ENCODE measurements around the gene CEACAM18.

The CEACAM18 gene

GRCh38 chr19:51490676-51491075, 12.3 kb downstream of the CEACAM18 start:
- CTCF ChIA-PET = no interaction called here
- Histone ChIP-seq H3K9me3 (ENCODE audit: control insufficient read depth, insufficient read depth, low read depth, low read length) (no peaks in the 10 kb centered on the region; the same call in 1 of the 2 replicates), H3K4me1 (ENCODE audit: control insufficient read depth, insufficient read depth, low read length) (no peaks in the 10 kb centered on the region), H3K4me3 (ENCODE audit: low read depth, low read length) (no peak overlapping the region), H3K36me3 (ENCODE audit: control insufficient read depth in 2 of 2, insufficient read depth in 1 of 2, low read length in 2 of 2) (no peaks in the 10 kb centered on the region), H3K27ac (ENCODE audit: extremely low read depth, low read depth, low read length) (no peak overlapping the region)
- POLR2A ChIA-PET = no interaction called here
- TF ChIP-seq ZNF660 (tag by site-specific recombination; IDR thresholded peaks at IDR 0.05) (no peak), ZNF555 (tag by site-specific recombination; conservative IDR thresholded peaks at IDR 0.05) (no peak), ZFP37 (tag by site-specific recombination; IDR thresholded peaks at IDR 0.05) (no peak), ZNF302 (tag by site-specific recombination; IDR thresholded peaks at IDR 0.05; ENCODE audit: low read depth) (no peak)

GRCh38 chr19:51491586-51491985, 13.2 kb downstream of the CEACAM18 start:
- Histone ChIP-seq H3K9me3 (ENCODE audit: control insufficient read depth, insufficient read depth, low read depth, low read length) (no peaks in the 10 kb centered on the region; the same call in 1 of the 2 replicates), H3K27ac (ENCODE audit: extremely low read depth, low read depth, low read length) (no peak overlapping the region), H3K4me1 (ENCODE audit: control insufficient read depth, insufficient read depth, low read length) (no peaks in the 10 kb centered on the region), H3K36me3 (ENCODE audit: control insufficient read depth in 2 of 2, insufficient read depth in 1 of 2, low read length in 2 of 2) (no peaks in the 10 kb centered on the region), H3K4me3 (ENCODE audit: low read depth, low read length) (no peak overlapping the region)
- ChIA-PET POLR2A (no interaction called here), CTCF (no interaction called here)
- TF ChIP-seq ZNF561 (tag by site-specific recombination; IDR thresholded peaks at IDR 0.05; ENCODE audit: borderline replicate concordance) = no peak
- TF ChIP-seq ZNF777 (tag by site-specific recombination; IDR thresholded peaks at IDR 0.05; ENCODE audit: borderline replicate concordance) = no peak
- TF ChIP-seq ZNF341 (tag by site-specific recombination; IDR thresholded peaks at IDR 0.05; ENCODE audit: low read depth) = no peak
- TF ChIP-seq ZNF169 (tag by site-specific recombination; IDR thresholded peaks at IDR 0.05) = no peak
- no peak for TF ChIP-seq ZNF449 (tag by site-specific recombination; IDR thresholded peaks at IDR 0.05)
- no peak for TF ChIP-seq ZNF239 (tag by site-specific recombination; IDR thresholded peaks at IDR 0.05)
- no peak for TF ChIP-seq FEZF1 (tag by site-specific recombination; IDR thresholded peaks at IDR 0.05)
- TF ChIP-seq ZNF23 (tag by site-specific recombination; IDR thresholded peaks at IDR 0.05; ENCODE audit: borderline replicate concordance) = no peak
- no peak for TF ChIP-seq ZNF707 (tag by site-specific recombination; IDR thresholded peaks at IDR 0.05)
- no peak for TF ChIP-seq ZNF280C (tag by site-specific recombination; IDR thresholded peaks at IDR 0.05)
- TF ChIP-seq ZNF792 (tag by site-specific recombination; IDR thresholded peaks at IDR 0.05) = no peak
- TF ChIP-seq GLIS1 (tag by site-specific recombination; IDR thresholded peaks at IDR 0.05) = no peak
- no peak for TF ChIP-seq ZNF175 (tag by site-specific recombination; IDR thresholded peaks at IDR 0.05)
- no peak for TF ChIP-seq REPIN1 (tag by site-specific recombination; IDR thresholded peaks at IDR 0.05; ENCODE audit: low read depth)
- TF ChIP-seq ZNF354C (tag by site-specific recombination; IDR thresholded peaks at IDR 0.05; ENCODE audit: borderline replicate concordance, low read depth) = no peak
- no peak for TF ChIP-seq ZNF514 (tag by site-specific recombination; IDR thresholded peaks at IDR 0.05)

- Histone ChIP-seq H3K4me1 (ENCODE audit: control insufficient read depth, insufficient read depth, low read length) (no peaks in the 10 kb centered on the region), H3K9me3 (ENCODE audit: control insufficient read depth, insufficient read depth, low read depth, low read length) (no peaks in the 10 kb centered on the region; the same call in 1 of the 2 replicates), H3K36me3 (ENCODE audit: control insufficient read depth in 2 of 2, insufficient read depth in 1 of 2, low read length in 2 of 2) (no peaks in the 10 kb centered on the region), H3K27ac (ENCODE audit: extremely low read depth, low read depth, low read length) (no peak overlapping the region), H3K4me3 (ENCODE audit: low read depth, low read length) (no peak overlapping the region)
- ChIA-PET CTCF (no interaction called here), POLR2A (no interaction called here)
- TF ChIP-seq ZNF610 (tag by site-specific recombination; IDR thresholded peaks at IDR 0.05; ENCODE audit: borderline replicate concordance) (no peak), ZNF837 (tag by site-specific recombination; IDR thresholded peaks at IDR 0.05) (no peak), KLF1 (tag by site-specific recombination; IDR thresholded peaks at IDR 0.05) (no peak), ZNF670 (tag by site-specific recombination; IDR thresholded peaks at IDR 0.05; ENCODE audit: low read depth) (no peak), ZNF701 (tag by site-specific recombination; IDR thresholded peaks at IDR 0.05) (no peak), ZNF544 (tag by site-specific recombination; IDR thresholded peaks at IDR 0.05) (no peak), PATZ1 (tag by site-specific recombination; IDR thresholded peaks at IDR 0.05) (no peak), ZBTB21 (tag by site-specific recombination; IDR thresholded peaks at IDR 0.05) (no peak), ZFP69B (tag by site-specific recombination; IDR thresholded peaks at IDR 0.05) (no peak)
Observed at GRCh38 chr19:51493776-51494175, 15.4 kb downstream of the CEACAM18 start.
